H9 (cell line): ENCODE results near the gene SLC46A3. TPM values are rescaled to one million over a fixed set of nuclear protein-coding genes. Genes with fewer than 3 reads are reported as not detected.
"Not testable (repeated sequence)": the region's sequence is repeated elsewhere in the genome, so short reads cannot be mapped to it uniquely, and the experiment has no call there.

Source experiments
- DNase-seq: peaks from one replicate; pipeline ENCODE4 v3.0.0-alpha.2; 2017
- H2AFZ ChIP-seq: one replicate; pipeline ENCODE4 v1.6.1; 2013; ENCODE audit warnings: mild to moderate bottlenecking, low read length, control low read depth, moderate library complexity
- H2AK5ac ChIP-seq: 2 replicates; pipeline ENCODE4 v1.6.1; 2013; ENCODE audit warnings: low read length, control low read depth, mixed read lengths; ENCODE audit not compliant: insufficient read length
- H2BK120ac ChIP-seq: one replicate; pipeline ENCODE4 v1.6.1; 2013; ENCODE audit warnings: low read depth, mild to moderate bottlenecking, low read length, control low read depth, inconsistent platforms; ENCODE audit not compliant: poor library complexity, severe bottlenecking
- H2BK12ac ChIP-seq: 2 replicates; pipeline ENCODE4 v1.6.1; 2013; ENCODE audit warnings: low read length, control low read depth, mixed read lengths, low read depth; ENCODE audit not compliant: insufficient read length
- H2BK15ac ChIP-seq: 2 replicates; pipeline ENCODE4 v1.6.1; 2013; ENCODE audit warnings: low read depth, low read length, control low read depth
- H2BK20ac ChIP-seq: one replicate; pipeline ENCODE4 v1.6.1; 2013; ENCODE audit warnings: low read depth, mild to moderate bottlenecking, low read length, control low read depth, inconsistent platforms; ENCODE audit not compliant: poor library complexity, severe bottlenecking
- H2BK5ac ChIP-seq: 2 replicates; pipeline ENCODE4 v1.6.1; 2013; ENCODE audit warnings: low read length, control low read depth, mixed read lengths; ENCODE audit not compliant: insufficient read length
- H3K14ac ChIP-seq: 2 replicates; pipeline ENCODE4 v1.6.1; 2013; ENCODE audit warnings: low read length, control low read depth; ENCODE audit not compliant: insufficient read depth
- H3K18ac ChIP-seq: 2 replicates; pipeline ENCODE4 v1.6.1; 2013; ENCODE audit warnings: low read depth, mild to moderate bottlenecking, mixed read lengths, low read length, control low read depth; ENCODE audit not compliant: insufficient read length
- H3K23ac ChIP-seq: 2 replicates; pipeline ENCODE4 v1.6.1; 2013; ENCODE audit warnings: low read length, control low read depth, mixed read lengths, low read depth; ENCODE audit not compliant: insufficient read length
- H3K23me2 ChIP-seq: 2 replicates; pipeline ENCODE4 v1.6.1; 2013; ENCODE audit warnings: low read depth, mild to moderate bottlenecking, mixed read lengths, low read length, control low read depth; ENCODE audit not compliant: insufficient read length, poor library complexity, severe bottlenecking
- H3K27ac ChIP-seq: 2 replicates; pipeline ENCODE4 v1.5.1; 2013; ENCODE audit warnings: low read length, control low read depth, mixed read lengths, low read depth; ENCODE audit not compliant: insufficient read length
- H3K27me3 ChIP-seq: 2 replicates; pipeline ENCODE4 v1.6.1; 2013; ENCODE audit warnings: low read length, control low read depth, inconsistent platforms; ENCODE audit not compliant: insufficient read depth
- H3K4ac ChIP-seq: 2 replicates; pipeline ENCODE4 v1.6.1; 2013; ENCODE audit warnings: low read depth, mild to moderate bottlenecking, control low read depth, inconsistent platforms, low read length, moderate library complexity
- H3K4me1 ChIP-seq: 2 replicates; pipeline ENCODE4 v1.6.1; 2013; ENCODE audit warnings: low read length, control low read depth, inconsistent platforms; ENCODE audit not compliant: insufficient read depth
- H3K4me2 ChIP-seq: 2 replicates; pipeline ENCODE4 v1.6.1; 2013; ENCODE audit warnings: low read length, control low read depth, mixed read lengths; ENCODE audit not compliant: insufficient read length, insufficient read depth
- H3K56ac ChIP-seq: 2 replicates; pipeline ENCODE4 v1.6.1; 2013; ENCODE audit warnings: low read depth, mild to moderate bottlenecking, mixed read lengths, low read length, control low read depth; ENCODE audit not compliant: insufficient read length
- H3K79me1 ChIP-seq: 2 replicates; pipeline ENCODE4 v1.6.1; 2013; ENCODE audit warnings: low read depth, mild to moderate bottlenecking, moderate library complexity, low read length, control low read depth, inconsistent platforms; ENCODE audit not compliant: insufficient read depth, poor library complexity, severe bottlenecking
- H3K79me2 ChIP-seq: 2 replicates; pipeline ENCODE4 v1.6.1; 2013; ENCODE audit warnings: low read length, control low read depth, inconsistent platforms; ENCODE audit not compliant: insufficient read depth
- H3K9ac ChIP-seq: 2 replicates; pipeline ENCODE4 v1.6.1; 2013; ENCODE audit warnings: low read length, control low read depth, mixed read lengths; ENCODE audit not compliant: insufficient read length; ENCODE audit errors: extremely low read depth
- H3K9me3 ChIP-seq: one replicate; pipeline ENCODE4 v1.6.1; 2013; ENCODE audit warnings: low read depth, low read length, inconsistent platforms; ENCODE audit not compliant: control insufficient read depth
- H3T11ph ChIP-seq: one replicate; pipeline ENCODE4 v1.6.1; 2013; ENCODE audit warnings: mild to moderate bottlenecking, low read length, control low read depth, inconsistent platforms
- H4K20me1 ChIP-seq: one replicate; pipeline ENCODE4 v1.6.1; 2013; ENCODE audit not compliant: control insufficient read depth, insufficient read length, insufficient read depth
- H4K5ac ChIP-seq: 2 replicates; pipeline ENCODE4 v1.6.1; 2013; ENCODE audit warnings: low read depth, mild to moderate bottlenecking, mixed read lengths, low read length, control low read depth; ENCODE audit not compliant: insufficient read length
- H4K8ac ChIP-seq: replicated peaks from 2 replicates; pipeline ENCODE4 v1.6.1; 2013; ENCODE audit warnings: low read length, control low read depth, mixed read lengths, low read depth; ENCODE audit not compliant: insufficient read length
- H4K91ac ChIP-seq: 2 replicates; pipeline ENCODE4 v1.6.1; 2013; ENCODE audit warnings: low read depth, mild to moderate bottlenecking, moderate library complexity, mixed read lengths, low read length, control low read depth; ENCODE audit not compliant: insufficient read length
- H3K27ac Mint-ChIP-seq, 3 experiments: 2 replicates in 2 of 3; 3 replicates in 1 of 3; pipeline ENCODE4 v1.8.0; 2020 to 2021; ENCODE audit warnings: mixed read lengths in 3 of 3, mild to moderate bottlenecking in 1 of 3, moderate library complexity in 1 of 3
- H3K27me3 Mint-ChIP-seq: 2 replicates; pipeline ENCODE4 v1.8.0; 2021; ENCODE audit warnings: low read depth, mild to moderate bottlenecking, moderate library complexity, mixed read lengths
- H3K36me3 Mint-ChIP-seq, 3 experiments: 2 replicates in 2 of 3; 3 replicates in 1 of 3; pipeline ENCODE4 v1.8.0; 2020 to 2021; ENCODE audit warnings: low read depth in 3 of 3, mixed read lengths in 3 of 3; ENCODE audit not compliant: insufficient read depth in 1 of 3
- H3K4me1 Mint-ChIP-seq, 2 experiments: 2 replicates each; pipeline ENCODE4 v1.8.0; 2020; ENCODE audit warnings: mixed read lengths in 2 of 2
- H3K4me3 Mint-ChIP-seq, 2 experiments: 2 replicates in 1 of 2; 3 replicates in 1 of 2; pipeline ENCODE4 v1.8.0; 2020 to 2021; ENCODE audit warnings: mild to moderate bottlenecking in 2 of 2, mixed read lengths in 2 of 2, moderate library complexity in 1 of 2
- H3K9me3 Mint-ChIP-seq, 2 experiments: 2 replicates in 1 of 2; 3 replicates in 1 of 2; pipeline ENCODE4 v1.8.0; 2020; ENCODE audit warnings: mild to moderate bottlenecking in 2 of 2, mixed read lengths in 2 of 2, moderate library complexity in 1 of 2
- WGBS: extraction: QIAGEN DNeasy Blood & Tissue Kit; methylation state at CpG from one replicate; pipeline ENCODE4 v1.1.7; 2013; ENCODE audit warnings: missing lambda C conversion rate, low lambda C conversion rate, mixed read lengths; ENCODE audit not compliant: insufficient read length; ENCODE audit errors: extremely low coverage; 5-methylcytosine and 5-hydroxymethylcytosine counted together
- total RNA-seq: library from RNA; stranded (reverse); gene quantifications from 2 replicates; pipeline ENCODE4 v1.2.1, GENCODE V29; 2021
- TF ChIP-seq, protein P1 (sequence below): fragments of 200-600 bp; sonication (generic); conservative IDR thresholded peaks from 3 replicates; pipeline ENCODE4 v1.8.0; 2021; ENCODE audit warnings: antibody characterized with exemption, mild to moderate bottlenecking

The SLC46A3 gene
- total RNA-seq, 1 experiment from 2014 or later: 0.26 TPM

- H3K4ac ChIP-seq, H2AK5ac ChIP-seq, H3K27me3 Mint-ChIP-seq, H3K79me2 ChIP-seq, H3K27ac Mint-ChIP-seq, DNase-seq, H3K27me3 ChIP-seq, H2BK120ac ChIP-seq, H4K20me1 ChIP-seq, H3K4me2 ChIP-seq, H3K4me1 ChIP-seq, H3K27ac ChIP-seq, H2BK12ac ChIP-seq, H2BK15ac ChIP-seq, H4K8ac ChIP-seq, H3K79me1 ChIP-seq, H3K23me2 ChIP-seq, H3K9me3 ChIP-seq, H2BK20ac ChIP-seq, H3K56ac ChIP-seq, H3K18ac ChIP-seq, H3K9ac ChIP-seq, H4K91ac ChIP-seq, H2BK5ac ChIP-seq, H4K5ac ChIP-seq, H3K4me3 Mint-ChIP-seq, H3K23ac ChIP-seq, H3K9me3 Mint-ChIP-seq, H3K14ac ChIP-seq, H3T11ph ChIP-seq, H2AFZ ChIP-seq: not testable (repeated sequence)
- H3K4me1 Mint-ChIP-seq: peaks cover 10 to 17% of the 10 kb centered on the region in 2 experiments
- peaks cover 3 to 13% (median 11%) of the 10 kb centered on the region in 3 experiments; a peak in 5 of 7 replicates for H3K36me3 Mint-ChIP-seq
- TF ChIP-seq, protein P1, sequence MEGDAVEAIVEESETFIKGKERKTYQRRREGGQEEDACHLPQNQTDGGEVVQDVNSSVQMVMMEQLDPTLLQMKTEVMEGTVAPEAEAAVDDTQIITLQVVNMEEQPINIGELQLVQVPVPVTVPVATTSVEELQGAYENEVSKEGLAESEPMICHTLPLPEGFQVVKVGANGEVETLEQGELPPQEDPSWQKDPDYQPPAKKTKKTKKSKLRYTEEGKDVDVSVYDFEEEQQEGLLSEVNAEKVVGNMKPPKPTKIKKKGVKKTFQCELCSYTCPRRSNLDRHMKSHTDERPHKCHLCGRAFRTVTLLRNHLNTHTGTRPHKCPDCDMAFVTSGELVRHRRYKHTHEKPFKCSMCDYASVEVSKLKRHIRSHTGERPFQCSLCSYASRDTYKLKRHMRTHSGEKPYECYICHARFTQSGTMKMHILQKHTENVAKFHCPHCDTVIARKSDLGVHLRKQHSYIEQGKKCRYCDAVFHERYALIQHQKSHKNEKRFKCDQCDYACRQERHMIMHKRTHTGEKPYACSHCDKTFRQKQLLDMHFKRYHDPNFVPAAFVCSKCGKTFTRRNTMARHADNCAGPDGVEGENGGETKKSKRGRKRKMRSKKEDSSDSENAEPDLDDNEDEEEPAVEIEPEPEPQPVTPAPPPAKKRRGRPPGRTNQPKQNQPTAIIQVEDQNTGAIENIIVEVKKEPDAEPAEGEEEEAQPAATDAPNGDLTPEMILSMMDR: 0 out of 3 replicates have a peak, but pooled peaks have one; percentile 10
- WGBS: no CpG with 5 or more reads among the region's 8 CpGs
Observed at GRCh38 chr13:28683169-28683568, 35.6 kb downstream of the SLC46A3 start.
